Measurements from ENCODE around the gene ECE1.

DNA sequence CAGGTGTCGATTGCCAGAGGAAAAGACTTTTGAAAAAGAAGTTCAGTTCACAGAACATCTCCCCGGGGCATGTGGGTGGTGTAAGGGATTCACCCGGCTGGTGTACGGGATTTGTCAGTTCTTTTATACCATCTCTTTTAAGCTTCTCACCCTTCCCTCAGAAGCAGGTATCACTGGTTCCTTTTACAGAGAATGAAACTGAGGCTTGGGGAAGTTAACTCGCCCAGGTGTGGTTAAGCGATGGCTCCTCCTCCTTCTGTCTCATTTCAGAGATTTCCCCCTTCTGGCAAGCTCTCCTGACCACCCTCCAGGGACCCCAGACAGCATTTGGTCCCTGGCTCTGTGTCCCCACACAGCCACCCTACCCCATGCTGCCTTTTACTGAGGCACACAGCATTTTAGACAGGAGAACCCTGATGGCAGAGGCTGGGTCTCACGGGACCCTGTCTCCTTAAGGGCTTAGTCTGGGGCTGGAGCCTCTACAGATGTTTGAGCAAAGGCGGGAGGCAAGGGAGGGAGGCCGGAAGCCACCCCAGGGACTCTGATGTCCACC lies 2.8 kb upstream of the ECE1 start:
- TF ChIP-seq, protein P1, sequence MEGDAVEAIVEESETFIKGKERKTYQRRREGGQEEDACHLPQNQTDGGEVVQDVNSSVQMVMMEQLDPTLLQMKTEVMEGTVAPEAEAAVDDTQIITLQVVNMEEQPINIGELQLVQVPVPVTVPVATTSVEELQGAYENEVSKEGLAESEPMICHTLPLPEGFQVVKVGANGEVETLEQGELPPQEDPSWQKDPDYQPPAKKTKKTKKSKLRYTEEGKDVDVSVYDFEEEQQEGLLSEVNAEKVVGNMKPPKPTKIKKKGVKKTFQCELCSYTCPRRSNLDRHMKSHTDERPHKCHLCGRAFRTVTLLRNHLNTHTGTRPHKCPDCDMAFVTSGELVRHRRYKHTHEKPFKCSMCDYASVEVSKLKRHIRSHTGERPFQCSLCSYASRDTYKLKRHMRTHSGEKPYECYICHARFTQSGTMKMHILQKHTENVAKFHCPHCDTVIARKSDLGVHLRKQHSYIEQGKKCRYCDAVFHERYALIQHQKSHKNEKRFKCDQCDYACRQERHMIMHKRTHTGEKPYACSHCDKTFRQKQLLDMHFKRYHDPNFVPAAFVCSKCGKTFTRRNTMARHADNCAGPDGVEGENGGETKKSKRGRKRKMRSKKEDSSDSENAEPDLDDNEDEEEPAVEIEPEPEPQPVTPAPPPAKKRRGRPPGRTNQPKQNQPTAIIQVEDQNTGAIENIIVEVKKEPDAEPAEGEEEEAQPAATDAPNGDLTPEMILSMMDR (IDR thresholded peaks at IDR 0.05) = no peak
- TF ChIP-seq EP300 (IDR thresholded peaks at IDR 0.05) (no peak), POLR2A (IDR thresholded peaks at IDR 0.05) (no peak)

Measured in ovary (tissue), 3 donors.